ENCODE measurements around the gene MYRF.

MYRF gene

DNA sequence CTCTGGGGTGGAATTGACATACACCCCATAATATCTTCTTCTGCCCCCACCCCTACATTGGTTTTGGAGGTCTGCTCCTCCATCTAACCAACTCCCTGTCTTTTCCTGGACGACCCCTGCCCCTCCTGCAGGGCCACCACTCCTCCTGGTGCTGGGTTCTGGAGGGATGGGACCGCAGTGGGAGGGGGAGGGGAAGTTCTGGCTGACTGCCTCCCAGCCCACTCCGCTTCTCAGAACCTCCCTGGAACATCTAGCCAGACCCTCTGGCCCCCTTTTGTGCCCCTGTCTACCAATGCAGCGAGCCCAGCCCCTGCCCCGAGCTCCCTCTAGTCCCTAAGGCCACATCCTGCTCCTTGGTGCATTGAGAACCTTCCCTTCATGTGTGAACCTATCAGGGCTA, 1.2 kb downstream of the MYRF start:
- Histone ChIP-seq H3K9me3 (replicated peaks; ENCODE audit: low read length) (no peaks in the 10 kb centered on the region), H3K4me3 (ENCODE audit: low read length) (no peak overlapping the region), H3K4me2 (ENCODE audit: low read length) (no peak overlapping the region), H3K4me1 (ENCODE audit: control insufficient read depth, insufficient read depth, low read length) (peaks cover 13% of the 10 kb centered on the region), H3K27me3 (ENCODE audit: control insufficient read depth, insufficient read depth, low read length) (peaks cover 10% of the 10 kb centered on the region), H3K36me3 (ENCODE audit: insufficient read depth, low read length) (no peaks in the 10 kb centered on the region), H3K9ac (ENCODE audit: low read depth, low read length) (no peak overlapping the region)

DNA sequence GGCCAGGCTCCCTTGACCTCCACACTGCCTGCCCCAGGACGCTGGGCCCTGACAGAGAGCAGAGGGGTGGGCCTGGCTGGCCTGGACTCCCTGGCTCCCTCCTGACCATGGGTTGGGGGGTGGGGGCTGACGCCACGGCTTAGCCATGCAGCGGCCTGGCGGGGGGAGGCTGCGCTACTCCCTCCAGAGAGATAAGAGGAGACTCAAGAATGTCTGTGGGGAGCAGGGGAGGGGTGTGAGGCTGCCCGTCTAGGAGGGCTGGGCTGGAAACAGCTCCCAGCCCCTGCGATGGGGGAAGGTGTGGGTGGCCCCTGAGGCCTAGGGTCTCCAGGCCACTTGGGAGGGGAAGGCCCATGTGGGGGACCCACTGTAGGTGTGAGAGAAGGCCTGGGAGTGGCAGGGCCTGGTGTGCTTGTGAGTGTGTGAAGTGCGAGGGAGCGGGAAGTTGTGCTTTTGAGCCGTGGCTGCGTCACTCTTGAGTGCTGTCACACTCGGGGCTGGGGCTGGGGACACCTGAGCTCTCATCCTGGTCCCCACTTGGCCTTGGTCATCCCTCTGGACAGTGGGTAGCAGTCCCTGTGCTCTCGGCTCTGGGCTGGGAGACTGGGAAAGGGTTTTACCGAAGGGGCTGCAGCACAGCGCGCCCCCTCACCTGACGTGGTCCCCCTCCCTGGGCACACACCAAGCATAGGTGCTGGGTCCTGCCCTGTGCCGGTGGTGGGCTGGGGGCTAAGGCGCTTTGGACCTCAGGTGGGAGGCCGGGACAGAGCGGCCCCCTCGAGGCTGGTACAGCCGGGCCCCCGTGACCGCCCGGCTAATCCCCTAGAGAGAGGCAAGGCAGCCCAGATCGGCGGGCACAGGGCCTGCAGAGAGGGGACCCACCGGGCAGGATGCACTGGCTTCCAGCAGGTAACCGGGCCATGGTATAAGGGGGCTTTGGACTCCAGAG, 2.4 kb downstream of the MYRF start:
- H3K4me2 ChIP-seq (ENCODE audit: low read length) = no peak overlapping the region
- H3K4me3 ChIP-seq (ENCODE audit: low read length) = no peak overlapping the region

GRCh38 chr11:61756147-61756451, 3.7 kb downstream of the MYRF start:
- Histone ChIP-seq H3K4me1 (ENCODE audit: control insufficient read depth, insufficient read depth, low read length) (peaks cover 13% of the 10 kb centered on the region), H3K4me3 (ENCODE audit: low read length) (no peak overlapping the region), H3K9me3 (replicated peaks; ENCODE audit: low read length) (no peaks in the 10 kb centered on the region), H3K9ac (ENCODE audit: low read depth, low read length) (no peak overlapping the region), H3K27me3 (ENCODE audit: control insufficient read depth, insufficient read depth, low read length) (peaks cover 10% of the 10 kb centered on the region), H3K36me3 (ENCODE audit: insufficient read depth, low read length) (no peaks in the 10 kb centered on the region), H3K4me2 (ENCODE audit: low read length) (peak overlapping the region; percentile 4)

More for the DNA sequence above, 2.4 kb downstream of the MYRF start:
- H3K27me3 ChIP-seq (ENCODE audit: control insufficient read depth, insufficient read depth, low read length) = peaks cover 10% of the 10 kb centered on the region
- H3K36me3 ChIP-seq (ENCODE audit: insufficient read depth, low read length) = no peaks in the 10 kb centered on the region
- no peaks in the 10 kb centered on the region for H3K9me3 ChIP-seq (replicated peaks; ENCODE audit: low read length)
- no peak overlapping the region for H3K9ac ChIP-seq (ENCODE audit: low read depth, low read length)
- peaks cover 13% of the 10 kb centered on the region for H3K4me1 ChIP-seq (ENCODE audit: control insufficient read depth, insufficient read depth, low read length)

- peaks cover 11% of the 10 kb centered on the region for H3K27me3 ChIP-seq (ENCODE audit: control insufficient read depth, insufficient read depth, low read length)
Observed at GRCh38 chr11:61756452-61757212, 4.2 kb downstream of the MYRF start.

GRCh38 chr11:61757213-61757862, 4.9 kb downstream of the MYRF start:
- H3K27me3 ChIP-seq (ENCODE audit: control insufficient read depth, insufficient read depth, low read length) = peaks cover 14% of the 10 kb centered on the region
- peaks cover 8% of the 10 kb centered on the region for H3K4me1 ChIP-seq (ENCODE audit: control insufficient read depth, insufficient read depth, low read length)
- H3K4me3 ChIP-seq (ENCODE audit: low read length) = no peak overlapping the region
- no peaks in the 10 kb centered on the region for H3K36me3 ChIP-seq (ENCODE audit: insufficient read depth, low read length)
- no peaks in the 10 kb centered on the region for H3K9me3 ChIP-seq (replicated peaks; ENCODE audit: low read length)
- H3K4me2 ChIP-seq (ENCODE audit: low read length) = no peak overlapping the region
- H3K9ac ChIP-seq (ENCODE audit: low read depth, low read length) = no peak overlapping the region

More at GRCh38 chr11:61756452-61757212, 4.2 kb downstream of the MYRF start:
- H3K36me3 ChIP-seq (ENCODE audit: insufficient read depth, low read length) = no peaks in the 10 kb centered on the region
- peak overlapping the region; percentile 4 for H3K4me2 ChIP-seq (ENCODE audit: low read length)
- peaks cover 13% of the 10 kb centered on the region for H3K4me1 ChIP-seq (ENCODE audit: control insufficient read depth, insufficient read depth, low read length)
- H3K9ac ChIP-seq (ENCODE audit: low read depth, low read length) = no peak overlapping the region
- H3K9me3 ChIP-seq (replicated peaks; ENCODE audit: low read length) = no peaks in the 10 kb centered on the region
- H3K4me3 ChIP-seq (ENCODE audit: low read length) = no peak overlapping the region

DNA sequence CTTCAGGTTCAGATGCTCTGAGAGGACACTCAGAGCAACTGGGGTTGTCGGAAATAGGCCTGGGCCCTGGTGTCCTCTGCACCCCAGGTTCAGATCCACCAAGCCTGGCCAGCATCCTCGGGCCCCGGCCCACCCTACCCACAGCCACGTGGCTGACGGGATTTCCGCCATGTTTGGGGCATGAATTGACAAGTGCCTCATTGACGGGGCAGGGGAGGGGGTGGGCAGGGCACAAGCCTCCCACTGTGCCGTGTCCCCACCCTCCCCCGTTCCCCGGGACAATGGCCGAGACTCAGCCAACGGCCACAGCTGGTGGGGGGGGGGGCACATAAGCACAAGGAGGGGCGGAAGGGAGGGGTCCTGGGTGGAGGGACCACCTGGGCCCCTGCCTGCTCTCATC, 8.5 kb downstream of the MYRF start:
- Histone ChIP-seq H3K27me3 (ENCODE audit: control insufficient read depth, insufficient read depth, low read length) (peaks cover 14% of the 10 kb centered on the region), H3K4me1 (ENCODE audit: control insufficient read depth, insufficient read depth, low read length) (peaks cover 8% of the 10 kb centered on the region), H3K4me3 (ENCODE audit: low read length) (no peak overlapping the region), H3K4me2 (ENCODE audit: low read length) (no peak overlapping the region), H3K9ac (ENCODE audit: low read depth, low read length) (no peak overlapping the region), H3K36me3 (ENCODE audit: insufficient read depth, low read length) (no peaks in the 10 kb centered on the region), H3K9me3 (replicated peaks; ENCODE audit: low read length) (no peaks in the 10 kb centered on the region)

DNA sequence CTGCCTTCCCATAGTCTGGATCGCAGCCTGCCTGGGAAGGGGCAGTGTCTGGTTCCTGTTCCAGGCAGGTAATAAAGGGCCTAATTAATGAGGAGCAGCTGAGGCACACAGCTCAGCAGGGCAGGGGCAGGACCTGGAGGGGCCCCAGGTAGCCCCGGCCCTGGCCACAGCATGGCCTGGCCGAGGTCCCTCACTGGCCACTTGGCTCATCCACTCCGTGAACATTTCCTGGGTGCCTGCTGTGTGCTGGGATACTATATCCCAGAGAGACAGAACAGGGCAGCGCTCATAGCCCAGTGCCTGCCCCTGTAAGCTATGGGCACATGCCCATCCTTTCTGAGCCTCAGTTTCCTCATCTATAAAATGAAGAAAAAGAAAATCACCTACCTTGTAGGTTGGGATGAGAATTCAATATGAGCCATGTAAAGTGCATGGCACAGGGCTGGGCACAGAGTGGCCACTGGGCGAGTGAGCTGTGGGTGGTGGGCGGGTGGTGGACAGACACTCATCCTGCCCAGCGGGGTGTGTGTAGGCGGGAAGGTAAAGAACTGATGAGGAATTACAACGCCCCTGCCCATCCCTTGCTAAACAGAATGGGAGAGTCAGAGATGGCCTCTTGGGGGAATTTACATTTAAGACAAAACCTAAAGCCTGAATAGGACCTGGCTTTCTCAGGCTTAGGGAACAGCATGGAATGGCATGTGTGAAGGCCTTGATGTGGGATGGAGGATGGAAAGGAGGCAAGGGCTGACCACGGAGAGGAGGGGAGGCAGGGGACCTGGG, 9.2 kb downstream of the MYRF start:
- no peaks in the 10 kb centered on the region for H3K9me3 ChIP-seq (replicated peaks; ENCODE audit: low read length)
- no peaks in the 10 kb centered on the region for H3K36me3 ChIP-seq (ENCODE audit: insufficient read depth, low read length)
- H3K9ac ChIP-seq (ENCODE audit: low read depth, low read length) = no peak overlapping the region
- H3K4me3 ChIP-seq (ENCODE audit: low read length) = no peak overlapping the region
- H3K27me3 ChIP-seq (ENCODE audit: control insufficient read depth, insufficient read depth, low read length) = peaks cover 14% of the 10 kb centered on the region
- H3K4me2 ChIP-seq (ENCODE audit: low read length) = no peak overlapping the region
- peaks cover 2% of the 10 kb centered on the region for H3K4me1 ChIP-seq (ENCODE audit: control insufficient read depth, insufficient read depth, low read length)

GRCh38 chr11:61762223-61762615, 9.8 kb downstream of the MYRF start:
- H3K9me3 ChIP-seq (replicated peaks; ENCODE audit: low read length) = no peaks in the 10 kb centered on the region
- no peak overlapping the region for H3K9ac ChIP-seq (ENCODE audit: low read depth, low read length)
- no peaks in the 10 kb centered on the region for H3K36me3 ChIP-seq (ENCODE audit: insufficient read depth, low read length)
- peaks cover 14% of the 10 kb centered on the region for H3K27me3 ChIP-seq (ENCODE audit: control insufficient read depth, insufficient read depth, low read length)
- no peak overlapping the region for H3K4me3 ChIP-seq (ENCODE audit: low read length)
- no peaks in the 10 kb centered on the region for H3K4me1 ChIP-seq (ENCODE audit: control insufficient read depth, insufficient read depth, low read length)
- no peak overlapping the region for H3K4me2 ChIP-seq (ENCODE audit: low read length)

GRCh38 chr11:61762798-61763197, 10.4 kb downstream of the MYRF start:
- H3K9me3 ChIP-seq (replicated peaks; ENCODE audit: low read length) = no peaks in the 10 kb centered on the region
- H3K4me2 ChIP-seq (ENCODE audit: low read length) = no peak overlapping the region
- no peak overlapping the region for H3K9ac ChIP-seq (ENCODE audit: low read depth, low read length)
- H3K36me3 ChIP-seq (ENCODE audit: insufficient read depth, low read length) = no peaks in the 10 kb centered on the region
- peaks cover 14% of the 10 kb centered on the region for H3K27me3 ChIP-seq (ENCODE audit: control insufficient read depth, insufficient read depth, low read length)
- H3K4me1 ChIP-seq (ENCODE audit: control insufficient read depth, insufficient read depth, low read length) = no peaks in the 10 kb centered on the region
- no peak overlapping the region for H3K4me3 ChIP-seq (ENCODE audit: low read length)

GRCh38 chr11:61763930-61764605, 11.6 kb downstream of the MYRF start:
- no peak overlapping the region for H3K4me2 ChIP-seq (ENCODE audit: low read length)
- no peaks in the 10 kb centered on the region for H3K36me3 ChIP-seq (ENCODE audit: insufficient read depth, low read length)
- H3K9me3 ChIP-seq (replicated peaks; ENCODE audit: low read length) = no peaks in the 10 kb centered on the region
- H3K9ac ChIP-seq (ENCODE audit: low read depth, low read length) = no peak overlapping the region
- no peaks in the 10 kb centered on the region for H3K4me1 ChIP-seq (ENCODE audit: control insufficient read depth, insufficient read depth, low read length)
- H3K4me3 ChIP-seq (ENCODE audit: low read length) = no peak overlapping the region
- H3K27me3 ChIP-seq (ENCODE audit: control insufficient read depth, insufficient read depth, low read length) = peaks cover 14% of the 10 kb centered on the region

Data from skeletal muscle satellite cell (primary cell).